HG03442 (cell line): ENCODE data around the gene MRPL38.
"Not testable (repeated sequence)": the region's sequence is repeated elsewhere in the genome, so short reads cannot be mapped to it uniquely, and the experiment has no call there.

Experiments used
- ATAC-seq: cut with Tn5 transposase; IDR thresholded peaks from one replicate; pipeline ENCODE4 v1.9.1; 2021; ENCODE audit warnings: mild to moderate bottlenecking, moderate library complexity; ENCODE audit not compliant: unreplicated experiment

The MRPL38 gene

DNA sequence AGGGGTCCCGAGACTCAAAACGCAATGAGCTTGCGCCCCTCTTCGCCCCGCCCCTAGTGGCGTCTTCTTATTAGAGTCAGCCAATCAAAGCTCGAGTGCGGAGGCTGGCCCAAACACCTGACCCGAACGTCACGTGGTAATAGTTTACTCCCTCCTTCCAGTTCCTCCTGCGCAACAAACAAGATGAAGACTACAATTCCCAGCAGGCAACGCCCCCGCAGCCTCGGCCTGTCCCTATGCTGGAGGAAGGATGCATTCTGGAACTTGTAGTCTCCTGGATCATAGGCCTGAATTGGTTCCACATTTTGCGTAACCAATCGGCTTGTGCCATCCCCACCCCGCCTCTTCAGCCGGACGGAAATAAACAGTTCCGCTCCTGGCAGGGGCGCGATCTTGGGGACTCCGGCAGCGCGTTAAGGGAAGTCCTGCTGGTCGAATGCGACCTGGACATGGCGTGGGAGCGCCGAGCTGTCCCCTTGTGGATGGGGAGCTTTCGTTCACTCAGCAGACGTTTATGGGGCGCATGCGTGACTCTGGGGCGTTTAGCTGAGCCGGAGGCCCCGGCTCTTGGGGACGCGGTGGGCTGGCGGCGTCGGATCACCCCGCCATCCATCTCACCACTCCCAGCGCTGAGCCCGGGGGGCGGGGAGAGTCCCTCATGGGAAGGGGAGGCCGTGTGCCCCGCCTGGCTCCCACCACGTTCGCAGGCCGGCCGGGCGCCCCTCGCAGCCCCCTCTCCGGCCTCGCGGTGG lies 49.2 kb downstream of the MRPL38 start, which contains the start of gene WBP2:
WBP2 (minus strand) TSS at position 26 of the 752 bp plus-strand sequence. CDS start 38 bp downstream, outside the sequence.
- peak; percentile 81 for ATAC-seq

- no peak for ATAC-seq
Observed at GRCh38 chr17:75854881-75855309, 49.8 kb downstream of the MRPL38 start.

DNA sequence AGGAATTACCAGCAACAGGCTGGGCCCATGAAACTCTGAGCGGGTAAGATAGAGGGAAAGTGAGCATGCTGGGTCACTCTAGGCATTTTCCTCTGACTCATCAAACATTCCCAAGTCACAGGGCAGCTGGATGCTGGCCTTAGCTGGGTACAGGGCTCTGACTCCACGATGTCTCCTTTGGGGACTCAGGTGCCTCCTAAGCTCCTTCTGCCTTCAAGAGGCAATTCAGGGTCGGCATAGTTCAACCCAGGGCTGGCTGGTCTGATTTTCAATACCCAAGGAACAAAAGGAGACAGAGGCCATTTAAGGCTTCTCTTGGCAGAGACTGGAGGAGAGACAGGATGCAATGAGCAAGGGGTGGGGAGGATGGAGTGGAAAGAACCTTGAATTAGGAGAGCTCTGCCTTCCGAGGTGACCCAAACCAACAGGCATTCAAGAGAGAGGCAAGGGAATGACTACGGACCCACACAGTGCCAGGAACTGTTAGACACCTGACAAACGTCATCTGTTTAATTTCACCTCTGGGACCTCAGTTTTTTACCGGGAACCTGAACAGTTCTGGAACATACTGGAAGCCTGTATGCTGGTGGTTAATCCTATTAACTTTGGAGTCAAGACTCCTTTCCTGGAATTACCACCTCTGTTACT lies 50.5 kb downstream of the MRPL38 start:
- no peak for ATAC-seq

- no peak for ATAC-seq
Observed at GRCh38 chr17:75853433-75853832, 51.3 kb downstream of the MRPL38 start.

DNA sequence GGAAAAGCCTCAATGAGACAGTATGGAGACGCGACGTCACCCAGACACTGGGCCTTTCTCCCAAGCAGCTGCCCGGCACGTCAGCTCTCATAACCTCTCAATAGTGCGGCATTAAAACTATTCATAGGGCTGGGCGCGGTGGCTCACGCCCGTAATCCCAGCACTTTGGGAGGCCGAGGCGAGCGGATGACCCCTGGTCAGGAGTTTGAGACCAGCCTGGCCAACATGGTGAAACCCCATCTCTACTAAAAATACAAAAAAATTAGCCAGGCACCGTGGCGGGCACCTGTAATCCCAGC lies 53.0 kb downstream of the MRPL38 start:
- not testable (repeated sequence) for ATAC-seq

GRCh38 chr17:75850928-75851692 lies 53.6 kb downstream of the MRPL38 start:
- no peak for ATAC-seq

- ATAC-seq, result no peak
Observed at GRCh38 chr17:75849724-75850123, 55.0 kb downstream of the MRPL38 start.

- no peak for ATAC-seq
Observed at GRCh38 chr17:75849279-75849646, 55.4 kb downstream of the MRPL38 start.
